Glutamatergic neuron (in vitro differentiated cells): ENCODE measurements around the gene S1PR1. TPM values are rescaled to one million over a fixed set of nuclear protein-coding genes. Genes with fewer than 3 reads are reported as not detected.

ENCODE experiments used
- DNase-seq: peaks from one replicate; pipeline ENCODE4 v3.0.0; 2022
- H3K27ac Mint-ChIP-seq: one replicate; pipeline ENCODE4 v1.8.0; 2020; ENCODE audit warnings: mild to moderate bottlenecking, mixed read lengths, inconsistent platforms; ENCODE audit not compliant: unreplicated experiment
- H3K27me3 Mint-ChIP-seq: one replicate; pipeline ENCODE4 v1.8.0; 2020; ENCODE audit warnings: mild to moderate bottlenecking, moderate library complexity, mixed read lengths, inconsistent platforms; ENCODE audit not compliant: unreplicated experiment
- H3K36me3 Mint-ChIP-seq: one replicate; pipeline ENCODE4 v1.8.0; 2020; ENCODE audit warnings: mild to moderate bottlenecking, mixed read lengths, inconsistent platforms; ENCODE audit not compliant: unreplicated experiment
- H3K4me1 Mint-ChIP-seq: one replicate; pipeline ENCODE4 v1.8.0; 2020; ENCODE audit warnings: mild to moderate bottlenecking, low read depth, mixed read lengths, inconsistent platforms; ENCODE audit not compliant: unreplicated experiment
- H3K4me3 Mint-ChIP-seq: one replicate; pipeline ENCODE4 v1.8.0; 2020; ENCODE audit warnings: mild to moderate bottlenecking, mixed read lengths, inconsistent platforms; ENCODE audit not compliant: unreplicated experiment
- H3K9me3 Mint-ChIP-seq: one replicate; pipeline ENCODE4 v1.8.0; 2020; ENCODE audit warnings: mild to moderate bottlenecking, moderate library complexity, mixed read lengths, inconsistent platforms; ENCODE audit not compliant: unreplicated experiment
- CTCF ChIP-seq: fragments of 200-600 bp; sonication (generic); IDR thresholded peaks from one replicate; pipeline ENCODE4 v1.5.0; 2021; ENCODE audit not compliant: partially characterized antibody, unreplicated experiment
- total RNA-seq: library from RNA; stranded (reverse); fragmentation: NEBNext Ultra II Directional; extraction: Animal tissue kit (Norgen Biotek cat#: 25700); gene quantifications from one replicate; pipeline ENCODE4 v1.2.1, GENCODE V29; 2021; ENCODE audit not compliant: unreplicated experiment

S1PR1 gene
- total RNA-seq, 1 donor from 2014 or later = not detected

DNA sequence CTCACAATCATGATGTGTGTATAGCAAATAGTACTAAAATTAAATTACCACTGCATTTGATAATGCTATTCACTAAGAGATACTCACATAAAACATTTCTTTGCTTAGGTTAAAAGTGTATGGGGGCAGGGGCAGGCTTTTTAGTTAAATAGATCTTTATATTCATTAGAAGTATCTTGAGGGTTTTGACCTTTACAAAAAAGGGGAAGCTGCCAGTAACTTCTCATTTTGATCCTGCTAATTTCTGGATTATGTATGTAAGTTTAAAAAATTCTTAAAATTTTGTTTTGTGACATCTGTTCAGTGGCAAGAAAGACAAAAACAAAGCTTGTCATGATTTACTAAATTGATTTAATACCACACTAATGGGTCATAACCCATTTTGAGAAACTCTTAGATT is 45.8 kb upstream of the S1PR1 start:
- no peak for TF ChIP-seq CTCF
- no peaks in the 10 kb centered on the region for H3K9me3 Mint-ChIP-seq
- DNase-seq = no peak
- no peak overlapping the region for H3K4me3 Mint-ChIP-seq
- H3K27me3 Mint-ChIP-seq = peaks cover 3% of the 10 kb centered on the region
- H3K36me3 Mint-ChIP-seq = no peaks in the 10 kb centered on the region
- no peak overlapping the region for H3K27ac Mint-ChIP-seq
- no peaks in the 10 kb centered on the region for H3K4me1 Mint-ChIP-seq

DNA sequence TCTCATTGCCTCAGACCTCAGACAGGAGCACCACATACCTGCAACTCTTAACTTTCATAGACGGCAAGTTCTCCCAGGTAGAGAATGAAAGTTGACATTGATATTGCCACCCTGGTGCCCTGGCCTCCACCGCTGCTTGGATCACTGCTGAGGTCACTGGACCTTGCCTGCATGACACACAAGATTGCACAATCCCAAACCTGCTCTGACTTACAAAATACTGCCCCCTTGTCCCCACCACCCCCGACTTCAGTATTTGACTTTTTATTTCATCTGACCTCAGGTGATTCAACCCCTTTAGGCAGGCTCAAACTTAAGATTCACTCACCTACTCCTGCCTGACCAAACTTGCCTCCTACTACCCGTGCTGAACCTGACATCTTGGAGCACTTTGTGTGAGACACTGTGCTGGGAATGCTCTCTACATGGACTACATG is 43.1 kb upstream of the S1PR1 start:
- Mint-ChIP-seq H3K4me1 (no peaks in the 10 kb centered on the region), H3K27ac (no peak overlapping the region), H3K4me3 (no peak overlapping the region), H3K36me3 (no peaks in the 10 kb centered on the region), H3K27me3 (peaks cover 3% of the 10 kb centered on the region), H3K9me3 (no peaks in the 10 kb centered on the region)
- DNase-seq = no peak
- TF ChIP-seq CTCF = no peak

GRCh38 chr1:101194746-101195145 is 42.1 kb upstream of the S1PR1 start:
- no peaks in the 10 kb centered on the region for H3K4me1 Mint-ChIP-seq

GRCh38 chr1:101196668-101197067 is 40.2 kb upstream of the S1PR1 start:
- Mint-ChIP-seq H3K4me1 (no peaks in the 10 kb centered on the region), H3K9me3 (peaks cover 1% of the 10 kb centered on the region), H3K4me3 (no peak overlapping the region), H3K27ac (no peak overlapping the region), H3K27me3 (peaks cover 3% of the 10 kb centered on the region), H3K36me3 (no peaks in the 10 kb centered on the region)
- TF ChIP-seq CTCF = no peak
- no peak for DNase-seq

More at GRCh38 chr1:101194746-101195145, 42.1 kb upstream of the S1PR1 start:
- no peak overlapping the region for H3K4me3 Mint-ChIP-seq
- peaks cover 4% of the 10 kb centered on the region for H3K27me3 Mint-ChIP-seq
- H3K36me3 Mint-ChIP-seq = no peaks in the 10 kb centered on the region
- no peak for TF ChIP-seq CTCF
- H3K9me3 Mint-ChIP-seq = no peaks in the 10 kb centered on the region
- no peak overlapping the region for H3K27ac Mint-ChIP-seq
- DNase-seq = no peak

DNA sequence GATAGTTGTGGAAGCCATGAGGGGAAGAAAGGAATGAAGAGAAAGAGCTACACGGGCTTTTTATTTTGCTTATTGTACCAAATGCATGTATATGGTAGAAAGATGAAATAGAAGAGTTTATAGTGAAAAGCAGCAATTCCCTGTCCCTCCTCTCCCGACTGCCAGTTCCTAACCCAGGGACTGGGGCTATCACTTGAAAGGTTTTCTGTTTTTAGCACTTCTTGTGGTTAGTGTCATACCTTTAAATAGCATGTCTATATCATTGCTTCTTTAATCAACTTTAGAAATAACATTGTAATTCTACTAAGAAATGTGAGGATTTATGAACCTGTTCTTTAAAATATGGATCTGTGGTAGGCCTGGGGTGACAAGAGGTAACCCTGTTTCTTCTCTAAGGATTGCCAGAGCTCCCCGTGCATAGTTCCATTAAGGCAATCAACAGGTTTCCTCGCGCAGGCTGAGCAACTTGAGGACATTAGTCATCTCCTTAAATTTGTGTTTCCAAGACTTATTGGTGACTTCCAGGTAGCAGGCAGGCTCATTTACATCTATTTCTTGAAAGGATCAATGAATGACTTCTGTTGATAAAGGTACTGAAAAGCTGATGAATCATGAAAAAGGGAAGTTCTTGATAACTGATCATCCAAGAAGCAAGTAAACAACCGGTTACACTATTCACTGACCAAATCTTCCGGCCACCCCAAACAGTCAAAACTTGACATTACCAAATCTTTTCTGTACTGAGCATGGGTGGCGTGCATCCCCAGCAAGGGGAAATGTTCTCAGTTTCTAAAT is 37.8 kb upstream of the S1PR1 start:
- H3K27me3 Mint-ChIP-seq = peaks cover 3% of the 10 kb centered on the region
- peaks cover 1% of the 10 kb centered on the region for H3K9me3 Mint-ChIP-seq
- H3K27ac Mint-ChIP-seq = no peak overlapping the region
- no peaks in the 10 kb centered on the region for H3K36me3 Mint-ChIP-seq
- no peak for TF ChIP-seq CTCF
- peaks cover 2% of the 10 kb centered on the region for H3K4me1 Mint-ChIP-seq
- no peak overlapping the region for H3K4me3 Mint-ChIP-seq
- no peak for DNase-seq
